Loucy (cell line): ENCODE measurements around the gene DNAJC24.

ENCODE experiments used
- H2AFZ ChIP-seq: fragments of 200-600 bp; sonication (generic); 2 replicates; pipeline ENCODE4 v1.6.0; 2016; ENCODE audit warnings: antibody characterized with exemption, mild to moderate bottlenecking, low read length, moderate library complexity
- H3F3A ChIP-seq: fragments of 200-600 bp; 2 replicates; pipeline ENCODE4 v1.6.0; 2016; ENCODE audit warnings: antibody characterized with exemption, low read depth, mild to moderate bottlenecking
- H3K27me3 ChIP-seq: fragments of 200-600 bp; sonication (generic); 2 replicates; pipeline ENCODE4 v1.6.1; 2014; ENCODE audit warnings: low read length, mild to moderate bottlenecking; ENCODE audit not compliant: insufficient read depth, poor library complexity, severe bottlenecking
- H3K36me3 ChIP-seq: fragments of 200-600 bp; sonication (generic); 2 replicates; pipeline ENCODE4 v1.6.1; 2016; ENCODE audit warnings: low read length; ENCODE audit not compliant: insufficient read depth
- H3K4me1 ChIP-seq: fragments of 200-600 bp; sonication (generic); 2 replicates; pipeline ENCODE4 v1.5.1; 2014; ENCODE audit warnings: low read length, mild to moderate bottlenecking; ENCODE audit not compliant: insufficient read depth, poor library complexity, severe bottlenecking
- H3K4me2 ChIP-seq: fragments of 200-600 bp; sonication (generic); 2 replicates; pipeline ENCODE4 v1.6.0; 2014; ENCODE audit warnings: antibody characterized with exemption, low read length, low read depth, mild to moderate bottlenecking; ENCODE audit not compliant: poor library complexity, severe bottlenecking
- H3K4me3 ChIP-seq: fragments of 200-600 bp; sonication (generic); 2 replicates; pipeline ENCODE4 v1.5.1; 2014; ENCODE audit warnings: low read length, mild to moderate bottlenecking, mixed read lengths; ENCODE audit not compliant: poor library complexity, severe bottlenecking
- H3K79me2 ChIP-seq: fragments of 200-600 bp; sonication (generic); 2 replicates; pipeline ENCODE4 v1.6.1; 2014; ENCODE audit warnings: low read length; ENCODE audit not compliant: insufficient read depth
- H3K9ac ChIP-seq: fragments of 200-600 bp; sonication (generic); 2 replicates; pipeline ENCODE4 v1.6.0; 2014; ENCODE audit warnings: mild to moderate bottlenecking, low read depth, low read length, moderate library complexity; ENCODE audit not compliant: poor library complexity, severe bottlenecking
- H3K9me2 ChIP-seq: fragments of 200-600 bp; sonication (generic); replicated peaks from 2 replicates; pipeline ENCODE4 v1.6.1; 2016; ENCODE audit warnings: low read depth, low read length, mixed read lengths
- H3K9me3 ChIP-seq: fragments of 200-600 bp; sonication (generic); 2 replicates; pipeline ENCODE4 v1.6.1; 2014; ENCODE audit warnings: mild to moderate bottlenecking, antibody characterized with exemption, low read length, low read depth; ENCODE audit not compliant: insufficient read depth
- H4K20me1 ChIP-seq: fragments of 200-600 bp; sonication (generic); 2 replicates; pipeline ENCODE4 v1.6.0; 2014; ENCODE audit warnings: antibody characterized with exemption, low read length, mild to moderate bottlenecking; ENCODE audit not compliant: insufficient read depth, poor library complexity, severe bottlenecking
- CTCF ChIP-seq: fragments of 200-600 bp; sonication (generic); conservative IDR thresholded peaks from 2 replicates; pipeline ENCODE4 v1.5.1; 2014; ENCODE audit warnings: mild to moderate bottlenecking, antibody characterized with exemption, low read length
- EZH2phosphoT487 ChIP-seq: fragments of 200-600 bp; IDR thresholded peaks from 2 replicates; pipeline ENCODE4 v1.6.1; 2018; ENCODE audit warnings: antibody characterized with exemption, mild to moderate bottlenecking, moderate library complexity, borderline replicate concordance

The DNAJC24 gene

DNA sequence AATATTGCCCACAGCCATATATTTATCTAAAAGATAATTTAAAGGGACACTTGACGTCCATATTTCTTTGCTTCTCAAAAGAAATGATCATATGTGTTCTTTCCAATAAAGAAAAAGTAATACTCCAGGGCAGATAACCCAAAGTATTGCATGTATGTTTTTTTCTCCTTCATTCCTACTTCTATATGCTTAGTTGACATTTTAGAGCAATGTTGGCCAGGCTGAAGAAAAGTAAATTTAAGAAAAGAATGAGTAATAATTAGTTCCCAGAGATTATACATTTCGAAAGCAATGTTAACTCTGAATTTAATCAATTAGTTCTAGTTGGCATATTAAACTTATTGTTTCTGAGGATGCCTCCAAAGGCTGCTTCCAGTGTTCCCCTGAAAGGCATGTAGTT is 48.2 kb downstream of the DNAJC24 start:
- Histone ChIP-seq H2AFZ (no peak overlapping the region), H3K4me1 (no peaks in the 10 kb centered on the region), H3K9me3 (no peaks in the 10 kb centered on the region)

GRCh38 chr11:31419138-31419537 is 49.5 kb downstream of the DNAJC24 start:
- H3K4me1 ChIP-seq: no peaks in the 10 kb centered on the region
- no peak overlapping the region for H3K9ac ChIP-seq
- no peaks in the 10 kb centered on the region for H3F3A ChIP-seq
- no peaks in the 10 kb centered on the region for H3K9me3 ChIP-seq
- H4K20me1 ChIP-seq: no peaks in the 10 kb centered on the region
- no peaks in the 10 kb centered on the region for H3K79me2 ChIP-seq
- TF ChIP-seq CTCF (no peak), EZH2phosphoT487 (no peak)
- H3K27me3 ChIP-seq: no peaks in the 10 kb centered on the region
- no peaks in the 10 kb centered on the region for H3K9me2 ChIP-seq
- peaks cover 4% of the 10 kb centered on the region; the same call in 1 of the 2 replicates for H3K36me3 ChIP-seq
- H3K4me2 ChIP-seq: no peak overlapping the region
- H3K4me3 ChIP-seq: no peak overlapping the region
- H2AFZ ChIP-seq: no peak overlapping the region

More for the DNA sequence above, 48.2 kb downstream of the DNAJC24 start:
- Histone ChIP-seq H3K36me3 (peaks cover 4% of the 10 kb centered on the region; the same call in 1 of the 2 replicates), H3K4me3 (no peak overlapping the region), H3K4me2 (no peak overlapping the region), H3K79me2 (no peaks in the 10 kb centered on the region), H4K20me1 (no peaks in the 10 kb centered on the region), H3F3A (no peaks in the 10 kb centered on the region), H3K27me3 (no peaks in the 10 kb centered on the region), H3K9me2 (no peaks in the 10 kb centered on the region), H3K9ac (no peak overlapping the region)
- TF ChIP-seq EZH2phosphoT487 (no peak), CTCF (no peak)

DNA sequence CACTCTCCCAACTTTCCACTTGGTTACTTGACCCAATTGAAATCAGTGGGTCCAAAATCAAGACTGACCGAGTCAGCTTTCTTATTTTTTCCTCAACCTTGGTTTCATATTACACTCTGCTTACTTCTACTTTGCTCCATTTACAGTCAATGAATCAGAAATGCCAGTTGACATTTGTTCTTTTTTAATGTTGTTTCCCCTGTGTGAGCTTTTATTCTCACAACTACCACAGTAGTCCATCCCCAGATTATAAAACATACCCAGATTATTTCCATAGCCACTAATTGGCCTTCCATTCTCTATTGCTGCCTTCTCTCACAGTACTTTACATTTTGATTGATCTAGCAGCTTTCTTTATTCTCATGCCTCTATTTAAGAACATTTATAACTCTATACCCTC is 50.0 kb downstream of the DNAJC24 start:
- Histone ChIP-seq H2AFZ (no peak overlapping the region), H3K4me3 (no peak overlapping the region), H3F3A (no peaks in the 10 kb centered on the region), H3K36me3 (peaks cover 4% of the 10 kb centered on the region; the same call in 1 of the 2 replicates), H3K79me2 (no peaks in the 10 kb centered on the region), H3K27me3 (no peaks in the 10 kb centered on the region), H3K9me2 (no peaks in the 10 kb centered on the region), H3K9ac (no peak overlapping the region), H3K4me2 (no peak overlapping the region), H3K4me1 (no peaks in the 10 kb centered on the region), H3K9me3 (no peaks in the 10 kb centered on the region), H4K20me1 (no peaks in the 10 kb centered on the region)
- TF ChIP-seq EZH2phosphoT487 (no peak), CTCF (no peak)
